Peyer's patch (tissue), 4 donors: ENCODE data around the gene MMP24OS. TPM values are rescaled to one million over a fixed set of nuclear protein-coding genes. Genes with fewer than 3 reads are reported as not detected.

Source experiments
- DNase-seq, 3 donors: peaks; one replicate each; pipeline ENCODE4 v3.0.0-alpha.2; 2017 to 2019
- H3K27ac ChIP-seq, 4 donors: fragments of 200-600 bp; sonication (generic); one replicate each; pipeline ENCODE4 v1.5.1; 2016 to 2019
- H3K27me3 ChIP-seq, 2 donors: fragments of 200-600 bp; sonication (generic); one replicate each; pipeline ENCODE4 v1.5.1; 2019
- H3K36me3 ChIP-seq, 3 donors: fragments of 200-600 bp; sonication (generic); one replicate each; pipeline ENCODE4 v1.5.1; 2016 to 2019
- H3K4me1 ChIP-seq, 4 donors: fragments of 200-600 bp; sonication (generic); one replicate each; pipeline ENCODE4 v1.5.1; 2016 to 2019
- H3K4me3 ChIP-seq, 4 donors: fragments of 200-600 bp; sonication (generic); 1 replicate in 3 of 4; 2 replicates in 1 of 4; pipeline ENCODE4 v1.5.1; 2016 to 2019; ENCODE audit warnings: mild to moderate bottlenecking in 1 of 4
- H3K9me3 ChIP-seq, 4 donors: fragments of 200-600 bp; sonication (generic); one replicate each; pipeline ENCODE4 v1.5.1; 2016 to 2019; ENCODE audit warnings: mild to moderate bottlenecking in 1 of 4
- POLR2A ChIP-seq, 2 donors: fragments of 450-650 bp; IDR thresholded peaks; one replicate each; pipeline ENCODE4 v1.5.1; 2017; ENCODE audit warnings: antibody characterized with exemption in 2 of 2, mild to moderate bottlenecking in 2 of 2, moderate library complexity in 2 of 2
- total RNA-seq, 4 donors: library from RNA; depleted of rRNA; stranded (reverse); fragments of >200 nt; gene quantifications; one replicate each; pipeline ENCODE4 v1.1.0, GENCODE V29; 2016
- TF ChIP-seq, protein P1 (sequence below), 6 experiments: fragments of 450-650 bp in 4 of 6; fragments of 200-600 bp in 2 of 6; sonication (generic) in 1 of 6; IDR thresholded peaks; one replicate each; pipeline ENCODE4 v1.5.1; 2017 to 2019; ENCODE audit warnings: antibody characterized with exemption in 6 of 6, mild to moderate bottlenecking in 3 of 6, moderate library complexity in 1 of 6

Gene MMP24OS
- total RNA-seq, 4 donors from 2014 or later = 23.1 to 86.1 (median 58.6) TPM

- no peak for TF ChIP-seq POLR2A (IDR thresholded peaks at IDR 0.05)
- TF ChIP-seq, protein P1, sequence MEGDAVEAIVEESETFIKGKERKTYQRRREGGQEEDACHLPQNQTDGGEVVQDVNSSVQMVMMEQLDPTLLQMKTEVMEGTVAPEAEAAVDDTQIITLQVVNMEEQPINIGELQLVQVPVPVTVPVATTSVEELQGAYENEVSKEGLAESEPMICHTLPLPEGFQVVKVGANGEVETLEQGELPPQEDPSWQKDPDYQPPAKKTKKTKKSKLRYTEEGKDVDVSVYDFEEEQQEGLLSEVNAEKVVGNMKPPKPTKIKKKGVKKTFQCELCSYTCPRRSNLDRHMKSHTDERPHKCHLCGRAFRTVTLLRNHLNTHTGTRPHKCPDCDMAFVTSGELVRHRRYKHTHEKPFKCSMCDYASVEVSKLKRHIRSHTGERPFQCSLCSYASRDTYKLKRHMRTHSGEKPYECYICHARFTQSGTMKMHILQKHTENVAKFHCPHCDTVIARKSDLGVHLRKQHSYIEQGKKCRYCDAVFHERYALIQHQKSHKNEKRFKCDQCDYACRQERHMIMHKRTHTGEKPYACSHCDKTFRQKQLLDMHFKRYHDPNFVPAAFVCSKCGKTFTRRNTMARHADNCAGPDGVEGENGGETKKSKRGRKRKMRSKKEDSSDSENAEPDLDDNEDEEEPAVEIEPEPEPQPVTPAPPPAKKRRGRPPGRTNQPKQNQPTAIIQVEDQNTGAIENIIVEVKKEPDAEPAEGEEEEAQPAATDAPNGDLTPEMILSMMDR (IDR thresholded peaks at IDR 0.05) = no peak
- no peaks in the 10 kb centered on the region for H3K4me1 ChIP-seq
- no peaks in the 10 kb centered on the region for H3K9me3 ChIP-seq
- H3K4me3 ChIP-seq = no peak overlapping the region
- no peak for DNase-seq
- H3K27ac ChIP-seq = no peak overlapping the region
- H3K27me3 ChIP-seq = no peaks in the 10 kb centered on the region
- H3K36me3 ChIP-seq = no peaks in the 10 kb centered on the region
These were observed 45.3 kb downstream of the MMP24OS start for GRCh38 chr20:35232575-35232974.

- TF ChIP-seq, protein P1 (IDR thresholded peaks at IDR 0.05) = no peak
- TF ChIP-seq POLR2A (IDR thresholded peaks at IDR 0.05) = no peak
- peaks cover 0 to 6% of the 10 kb centered on the region in 2 donors for H3K27me3 ChIP-seq
- no peaks in the 10 kb centered on the region for H3K9me3 ChIP-seq
- no peak overlapping the region for H3K27ac ChIP-seq
- H3K36me3 ChIP-seq = no peaks in the 10 kb centered on the region
- peak in 1 of 3 donors; percentile 59 for DNase-seq
- H3K4me3 ChIP-seq = peak overlapping the region in 3 of 4 donors; percentile 26 to 54 (median 30)
- peaks cover 0 to 5% (median 0%) of the 10 kb centered on the region in 4 donors for H3K4me1 ChIP-seq
These were observed 50.8 kb downstream of the MMP24OS start for GRCh38 chr20:35226884-35227681.

Other genes starting within 250 kb of the MMP24OS start
- gene TRPC4AP, start 185.3 kb downstream of the MMP24OS start, total RNA-seq = 100 to 1,000 TPM in 1 of 4 donors, 10 to 100 TPM in 3; 62.7 to 101 (median 80.8) TPM
- gene EDEM2, start 130.8 kb downstream of the MMP24OS start, total RNA-seq = 10 to 100 TPM; 18.2 to 38.3 (median 33.8) TPM
- gene PROCR, start 106.0 kb downstream of the MMP24OS start, total RNA-seq = 10 to 100 TPM; 14.2 to 51.2 (median 25.8) TPM
- gene MMP24, start 51.4 kb downstream of the MMP24OS start, total RNA-seq = 1 to 10 TPM in 2 of 4 donors, under 1 TPM in 1, not detected in 1; 0.70 to 2.7 (median 1.3) TPM
- gene EIF6, start 6.7 kb upstream of the MMP24OS start, total RNA-seq = 100 to 1,000 TPM in 3 of 4 donors, 10 to 100 TPM in 1; 77.6 to 196 (median 157) TPM
- not detected for gene FAM83C, start 14.3 kb upstream of the MMP24OS start, total RNA-seq
- gene UQCC1, start 133.9 kb upstream of the MMP24OS start, total RNA-seq = 10 to 100 TPM; 35.5 to 98.2 (median 37.8) TPM
- not detected for gene GDF5, start 160.1 kb upstream of the MMP24OS start, total RNA-seq
- 100 to 1,000 TPM in 1 of 4 donors, 10 to 100 TPM in 3; 26.1 to 121 (median 38.3) TPM for gene CEP250, start 177.5 kb upstream of the MMP24OS start, total RNA-seq